ENCODE data around the gene PRKACA.

Gene PRKACA

GRCh38 chr19:14117668-14118164 is at the start of gene PRKACA:
Gene PRKACA (minus strand): TSS chr19:14117762. CDS start chr19:14117547, 215 bp downstream.
- H3K4me3 ChIP-seq (ENCODE audit: low read depth, low read length), result peak within 1 kb of the TSS; percentile 86
- DNase-seq (ENCODE audit: low read depth, low spot score), result peak; percentile 99

GRCh38 chr19:14166999-14167575 is 49.5 kb upstream of the PRKACA start:
- in situ Hi-C loops (cut with HindIII; ENCODE audit: low sequenced_read_pairs), result no loop called here
- TF ChIP-seq CTCF (IDR thresholded peaks at IDR 0.05; ENCODE audit: low read depth, low read length), result no peak
- no peak for DNase-seq (ENCODE audit: low read depth, low spot score)

More at GRCh38 chr19:14117668-14118164, at the start of gene PRKACA:
- in situ Hi-C loops (cut with HindIII; ENCODE audit: low sequenced_read_pairs), result no loop called here
- TF ChIP-seq CTCF (IDR thresholded peaks at IDR 0.05; ENCODE audit: low read depth, low read length), result no peak

GRCh38 chr19:14165990-14166830 is 48.6 kb upstream of the PRKACA start:
- H3K4me3 ChIP-seq (ENCODE audit: low read depth, low read length), result no peak overlapping the region
- TF ChIP-seq CTCF (IDR thresholded peaks at IDR 0.05; ENCODE audit: low read depth, low read length), result no peak
- no peak for DNase-seq (ENCODE audit: low read depth, low spot score)
- in situ Hi-C loops (cut with HindIII; ENCODE audit: low sequenced_read_pairs), result no loop called here

More at GRCh38 chr19:14166999-14167575, 49.5 kb upstream of the PRKACA start:
- no peak overlapping the region for H3K4me3 ChIP-seq (ENCODE audit: low read depth, low read length)

GRCh38 chr19:14164724-14165493 is 47.3 kb upstream of the PRKACA start:
- no peak for TF ChIP-seq CTCF (IDR thresholded peaks at IDR 0.05; ENCODE audit: low read depth, low read length)
- in situ Hi-C loops (cut with HindIII; ENCODE audit: low sequenced_read_pairs), result no loop called here
- no peak for DNase-seq (ENCODE audit: low read depth, low spot score)
- no peak overlapping the region for H3K4me3 ChIP-seq (ENCODE audit: low read depth, low read length)

GRCh38 chr19:14164082-14164481 is 46.5 kb upstream of the PRKACA start:
- TF ChIP-seq CTCF (IDR thresholded peaks at IDR 0.05; ENCODE audit: low read depth, low read length), result no peak
- H3K4me3 ChIP-seq (ENCODE audit: low read depth, low read length), result no peak overlapping the region
- in situ Hi-C loops (cut with HindIII; ENCODE audit: low sequenced_read_pairs), result no loop called here
- DNase-seq (ENCODE audit: low read depth, low spot score), result no peak

- no peak for DNase-seq (ENCODE audit: low read depth, low spot score)
- TF ChIP-seq CTCF (IDR thresholded peaks at IDR 0.05; ENCODE audit: low read depth, low read length), result no peak
- H3K4me3 ChIP-seq (ENCODE audit: low read depth, low read length), result no peak overlapping the region
- in situ Hi-C loops (cut with HindIII; ENCODE audit: low sequenced_read_pairs), result no loop called here
Observed at GRCh38 chr19:14162871-14163297, 45.3 kb upstream of the PRKACA start.

All from astrocyte of the spinal cord (primary cell).